Peyer's patch (tissue), 4 donors: ENCODE measurements around the gene KCNMA1. TPM values are rescaled to one million over a fixed set of nuclear protein-coding genes. Genes with fewer than 3 reads are reported as not detected.

ENCODE experiments used
- DNase-seq, 3 donors: peaks; one replicate each; pipeline ENCODE4 v3.0.0-alpha.2; 2017 to 2019
- H3K27ac ChIP-seq, 4 donors: fragments of 200-600 bp; sonication (generic); one replicate each; pipeline ENCODE4 v1.5.1; 2016 to 2019
- H3K27me3 ChIP-seq, 2 donors: fragments of 200-600 bp; sonication (generic); one replicate each; pipeline ENCODE4 v1.5.1; 2019
- H3K36me3 ChIP-seq, 3 donors: fragments of 200-600 bp; sonication (generic); one replicate each; pipeline ENCODE4 v1.5.1; 2016 to 2019
- H3K4me1 ChIP-seq, 4 donors: fragments of 200-600 bp; sonication (generic); one replicate each; pipeline ENCODE4 v1.5.1; 2016 to 2019
- H3K4me3 ChIP-seq, 4 donors: fragments of 200-600 bp; sonication (generic); 1 replicate in 3 of 4; 2 replicates in 1 of 4; pipeline ENCODE4 v1.5.1; 2016 to 2019; ENCODE audit warnings: mild to moderate bottlenecking in 1 of 4
- H3K9me3 ChIP-seq, 4 donors: fragments of 200-600 bp; sonication (generic); one replicate each; pipeline ENCODE4 v1.5.1; 2016 to 2019; ENCODE audit warnings: mild to moderate bottlenecking in 1 of 4
- POLR2A ChIP-seq, 2 donors: fragments of 450-650 bp; IDR thresholded peaks; one replicate each; pipeline ENCODE4 v1.5.1; 2017; ENCODE audit warnings: antibody characterized with exemption in 2 of 2, mild to moderate bottlenecking in 2 of 2, moderate library complexity in 2 of 2
- total RNA-seq, 4 donors: library from RNA; depleted of rRNA; stranded (reverse); fragments of >200 nt; gene quantifications; one replicate each; pipeline ENCODE4 v1.1.0, GENCODE V29; 2016
- TF ChIP-seq, protein P1 (sequence below), 6 experiments: fragments of 450-650 bp in 4 of 6; fragments of 200-600 bp in 2 of 6; sonication (generic) in 1 of 6; IDR thresholded peaks; one replicate each; pipeline ENCODE4 v1.5.1; 2017 to 2019; ENCODE audit warnings: antibody characterized with exemption in 6 of 6, mild to moderate bottlenecking in 3 of 6, moderate library complexity in 1 of 6

The KCNMA1 gene
- total RNA-seq, 4 donors from 2014 or later = 17.8 to 29.1 (median 23.9) TPM

- H3K4me1 ChIP-seq = peaks cover 0 to 33% (median 5%) of the 10 kb centered on the region in 4 donors
- peak in 2 of 3 donors; percentile 83 to 85 for DNase-seq
- H3K9me3 ChIP-seq = no peaks in the 10 kb centered on the region
- no peaks in the 10 kb centered on the region for H3K36me3 ChIP-seq
- H3K27me3 ChIP-seq = no peaks in the 10 kb centered on the region
- TF ChIP-seq POLR2A (IDR thresholded peaks at IDR 0.05) = no peak
- TF ChIP-seq, protein P1, sequence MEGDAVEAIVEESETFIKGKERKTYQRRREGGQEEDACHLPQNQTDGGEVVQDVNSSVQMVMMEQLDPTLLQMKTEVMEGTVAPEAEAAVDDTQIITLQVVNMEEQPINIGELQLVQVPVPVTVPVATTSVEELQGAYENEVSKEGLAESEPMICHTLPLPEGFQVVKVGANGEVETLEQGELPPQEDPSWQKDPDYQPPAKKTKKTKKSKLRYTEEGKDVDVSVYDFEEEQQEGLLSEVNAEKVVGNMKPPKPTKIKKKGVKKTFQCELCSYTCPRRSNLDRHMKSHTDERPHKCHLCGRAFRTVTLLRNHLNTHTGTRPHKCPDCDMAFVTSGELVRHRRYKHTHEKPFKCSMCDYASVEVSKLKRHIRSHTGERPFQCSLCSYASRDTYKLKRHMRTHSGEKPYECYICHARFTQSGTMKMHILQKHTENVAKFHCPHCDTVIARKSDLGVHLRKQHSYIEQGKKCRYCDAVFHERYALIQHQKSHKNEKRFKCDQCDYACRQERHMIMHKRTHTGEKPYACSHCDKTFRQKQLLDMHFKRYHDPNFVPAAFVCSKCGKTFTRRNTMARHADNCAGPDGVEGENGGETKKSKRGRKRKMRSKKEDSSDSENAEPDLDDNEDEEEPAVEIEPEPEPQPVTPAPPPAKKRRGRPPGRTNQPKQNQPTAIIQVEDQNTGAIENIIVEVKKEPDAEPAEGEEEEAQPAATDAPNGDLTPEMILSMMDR (IDR thresholded peaks at IDR 0.05) = no peak
- H3K4me3 ChIP-seq = no peak overlapping the region
- H3K27ac ChIP-seq = no peak overlapping the region
Measured at GRCh38 chr10:77405771-77406241, 231.8 kb downstream of the KCNMA1 start.

DNA sequence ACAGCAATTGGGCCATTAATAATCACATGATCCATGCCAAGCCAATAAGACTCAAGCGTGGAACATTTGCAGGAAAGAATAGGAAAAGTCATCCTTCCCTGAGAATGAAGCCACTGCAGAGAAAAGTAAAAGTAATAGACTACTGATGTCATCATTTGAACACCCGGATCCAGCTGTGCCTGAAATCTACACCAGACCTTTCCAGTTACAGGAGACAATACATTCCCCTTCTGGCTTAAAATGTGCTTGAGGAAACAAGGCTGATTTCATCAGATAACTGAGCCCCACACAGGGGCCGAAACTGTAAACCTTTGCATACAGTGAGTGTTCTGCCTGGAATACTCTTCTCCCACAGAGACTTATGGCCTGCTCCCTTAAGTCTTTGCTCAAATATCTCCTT is 232.8 kb downstream of the KCNMA1 start:
- TF ChIP-seq, protein P1 (IDR thresholded peaks at IDR 0.05) = no peak
- no peak for TF ChIP-seq POLR2A (IDR thresholded peaks at IDR 0.05)
- H3K27me3 ChIP-seq = no peaks in the 10 kb centered on the region
- no peak for DNase-seq
- peaks cover 0 to 25% (median 5%) of the 10 kb centered on the region in 4 donors for H3K4me1 ChIP-seq
- no peaks in the 10 kb centered on the region for H3K36me3 ChIP-seq
- no peak overlapping the region for H3K4me3 ChIP-seq
- H3K27ac ChIP-seq = no peak overlapping the region
- no peaks in the 10 kb centered on the region for H3K9me3 ChIP-seq

DNA sequence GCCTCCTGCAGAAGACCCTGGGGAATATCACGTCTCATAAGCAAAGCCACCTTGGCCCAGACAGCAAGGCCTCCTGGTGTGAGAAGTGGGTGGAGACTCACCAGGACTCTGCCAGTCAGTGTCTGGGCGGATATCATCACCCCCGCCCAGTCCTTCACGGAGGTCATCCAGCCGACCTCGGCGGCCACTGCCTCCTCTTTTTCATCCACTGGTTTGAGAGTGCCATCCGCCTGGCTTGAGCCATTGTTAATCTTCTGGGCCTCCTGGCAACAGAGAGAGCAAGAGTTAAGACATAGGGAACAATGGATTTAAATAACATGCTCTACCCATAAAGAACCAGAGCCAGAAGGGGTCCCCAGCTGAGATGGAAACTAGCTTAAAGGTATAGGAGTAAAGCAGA is 233.8 kb downstream of the KCNMA1 start:
- TF ChIP-seq, protein P1 (IDR thresholded peaks at IDR 0.05) = no peak
- TF ChIP-seq POLR2A (IDR thresholded peaks at IDR 0.05) = no peak
- H3K9me3 ChIP-seq = no peaks in the 10 kb centered on the region
- H3K4me1 ChIP-seq = peaks cover 0 to 19% (median 5%) of the 10 kb centered on the region in 4 donors
- no peak for DNase-seq
- no peak overlapping the region for H3K27ac ChIP-seq
- no peak overlapping the region for H3K4me3 ChIP-seq
- H3K27me3 ChIP-seq = no peaks in the 10 kb centered on the region
- H3K36me3 ChIP-seq = no peaks in the 10 kb centered on the region

DNA sequence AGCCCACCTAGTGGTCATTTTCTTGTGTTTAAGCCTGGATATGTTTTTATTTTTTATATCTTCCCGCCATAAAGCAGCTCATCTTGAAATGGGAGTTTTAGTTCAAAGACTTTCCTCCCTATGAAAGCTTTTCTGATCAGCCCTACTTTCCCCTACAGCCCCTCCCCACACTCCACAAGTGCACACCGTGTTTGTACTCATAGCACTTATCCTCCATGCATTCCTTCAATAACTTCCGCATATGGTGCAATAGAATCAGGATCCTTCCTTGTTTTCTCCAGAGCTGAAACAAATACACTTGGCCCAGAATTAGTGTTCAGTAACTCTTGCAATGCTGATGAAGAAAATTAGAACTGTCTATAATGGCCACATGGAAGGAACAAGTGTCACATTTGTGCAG is 235.9 kb downstream of the KCNMA1 start:
- Histone ChIP-seq H3K36me3 (no peaks in the 10 kb centered on the region), H3K4me1 (peaks cover 0 to 10% (median 5%) of the 10 kb centered on the region in 4 donors), H3K4me3 (no peak overlapping the region), H3K27ac (no peak overlapping the region), H3K27me3 (no peaks in the 10 kb centered on the region), H3K9me3 (no peaks in the 10 kb centered on the region)
- TF ChIP-seq, protein P1 (IDR thresholded peaks at IDR 0.05) = no peak
- no peak for TF ChIP-seq POLR2A (IDR thresholded peaks at IDR 0.05)
- no peak for DNase-seq

DNA sequence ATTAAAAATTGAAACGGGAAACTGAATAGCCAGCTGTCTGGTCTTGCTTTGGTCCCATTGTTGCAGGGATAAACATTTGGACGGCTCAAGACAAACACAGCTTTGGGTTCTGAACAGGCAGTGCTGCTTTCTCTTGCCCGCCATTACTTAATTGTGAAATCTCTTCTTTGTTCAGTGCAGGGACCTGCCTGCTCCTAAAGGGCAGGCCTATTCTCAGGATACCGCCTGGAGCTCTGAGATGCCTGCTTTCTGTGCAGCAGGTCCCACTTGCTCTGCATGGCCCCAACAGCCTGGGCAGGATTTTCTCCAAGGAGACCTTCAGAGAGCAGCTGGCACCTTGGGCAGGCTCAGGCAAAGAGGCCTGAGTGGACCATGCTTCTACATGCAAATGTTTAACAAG is 237.6 kb downstream of the KCNMA1 start:
- Histone ChIP-seq H3K27me3 (no peaks in the 10 kb centered on the region), H3K9me3 (no peaks in the 10 kb centered on the region), H3K4me3 (no peak overlapping the region), H3K4me1 (no peaks in the 10 kb centered on the region), H3K27ac (no peak overlapping the region), H3K36me3 (no peaks in the 10 kb centered on the region)
- DNase-seq = no peak
- TF ChIP-seq POLR2A (IDR thresholded peaks at IDR 0.05) = no peak
- TF ChIP-seq, protein P1 (IDR thresholded peaks at IDR 0.05) = no peak
